Spleen (tissue), 11 donors: ENCODE results near the gene DTNA. TPM values are rescaled to one million over a fixed set of nuclear protein-coding genes. Genes with fewer than 3 reads are reported as not detected.

Experiments
- DNase-seq: peaks from one replicate; pipeline ENCODE4 v3.0.0-alpha.2; 2020
- H3K27ac ChIP-seq, 8 donors: fragments of 200-600 bp; sonication (generic) in 7 of 8; 1 replicate in 4 of 8; 2 replicates in 4 of 8; pipeline versions ENCODE4 v1.5.0 to v1.8.0; 2016 to 2021; ENCODE audit warnings: inconsistent platforms in 4 of 8, mild to moderate bottlenecking in 4 of 8, moderate library complexity in 1 of 8
- H3K27me3 ChIP-seq, 7 donors: fragments of 200-600 bp; sonication (generic) in 6 of 7; replicated peaks in 1 of 7; 1 replicate in 4 of 7; 2 replicates in 3 of 7; pipeline versions ENCODE4 v1.5.0 to v1.8.0; 2016 to 2021; ENCODE audit warnings: inconsistent platforms in 3 of 7, mild to moderate bottlenecking in 1 of 7
- H3K36me3 ChIP-seq, 6 donors: fragments of 200-600 bp; sonication (generic) in 5 of 6; 1 replicate in 4 of 6; 2 replicates in 2 of 6; pipeline versions ENCODE4 v1.5.0 to v1.8.0; 2016 to 2021; ENCODE audit warnings: inconsistent platforms in 2 of 6
- H3K4me1 ChIP-seq, 6 donors: fragments of 200-600 bp; sonication (generic) in 5 of 6; 1 replicate in 3 of 6; 2 replicates in 3 of 6; pipeline versions ENCODE4 v1.5.0 to v1.8.0; 2016 to 2021; ENCODE audit warnings: inconsistent platforms in 3 of 6
- H3K4me3 ChIP-seq, 8 donors: fragments of 200-600 bp; sonication (generic) in 7 of 8; 1 replicate in 4 of 8; 2 replicates in 4 of 8; pipeline versions ENCODE4 v1.5.0 to v1.8.0; 2016 to 2021; ENCODE audit warnings: inconsistent platforms in 4 of 8, mild to moderate bottlenecking in 4 of 8, moderate library complexity in 2 of 8
- H3K9me3 ChIP-seq, 8 donors: fragments of 200-600 bp; sonication (generic) in 7 of 8; 1 replicate in 4 of 8; 2 replicates in 4 of 8; pipeline versions ENCODE4 v1.5.0 to v1.8.0; 2016 to 2021; ENCODE audit warnings: inconsistent platforms in 4 of 8
- POLR2A ChIP-seq, 3 donors: fragments of 450-650 bp; IDR thresholded peaks; one replicate each; pipeline ENCODE4 v1.5.1; 2017; ENCODE audit warnings: antibody characterized with exemption in 3 of 3, mild to moderate bottlenecking in 1 of 3
- POLR2AphosphoS5 ChIP-seq, 3 donors: sonication (generic); formaldehyde crosslinking; IDR thresholded peaks; one replicate each; pipeline ENCODE4 v1.5.1; 2017; ENCODE audit warnings: antibody characterized with exemption in 3 of 3
- WGBS, 5 donors: extraction: QIAGEN DNeasy Blood & Tissue Kit in 3 of 5; methylation state at CpG; one replicate each; pipeline versions ENCODE4 v1.1.5 to v1.1.7; 2013 to 2018; 5-methylcytosine and 5-hydroxymethylcytosine counted together
- intact Hi-C: fragments of 100-400 bp; cut with DNase I; formaldehyde crosslinking; loops from one replicate; pipeline ENCODE4 v1.15.0; 2023; ENCODE audit warnings: low total_unique reads
- polyA plus RNA-seq, 3 donors: library from polyadenylated mRNA; stranded (reverse); fragments of 200-250 nt; gene quantifications; one replicate each; pipeline ENCODE4 v1.2.1, GENCODE V29; 2013
- total RNA-seq, 7 donors: library from RNA; depleted of rRNA in 3 of 7; stranded (reverse); fragments of >200 nt in 3 of 7; fragmentation: NEBNext Ultra II Directional in 4 of 7; extraction: Animal tissue kit (Norgen Biotek cat#: 25700) in 4 of 7; gene quantifications; one replicate each; pipeline versions ENCODE4 v1.1.0 to v1.2.1, GENCODE V29; 2016 to 2021
- TF ChIP-seq, protein P1 (sequence below), 11 experiments: fragments of 200-600 bp in 7 of 11; fragments of 450-650 bp in 4 of 11; sonication (generic) in 4 of 11; IDR thresholded peaks in 8 of 11; conservative IDR thresholded peaks in 3 of 11; 1 replicate in 7 of 11; 2 replicates in 4 of 11; pipeline versions ENCODE4 v1.4.0 to v1.8.0; 2016 to 2021; ENCODE audit warnings: antibody characterized with exemption in 11 of 11, inconsistent platforms in 4 of 11, mild to moderate bottlenecking in 1 of 11
- donor health status: healthy with polysubstance abuse.
- donor health status: DM: no; HTN: no; CAD: no; lungs with moderate emphysema.
- donor health status: DM: no; HTN: no; CAD: no.
- donor health status: Bipolar disorder and iron deficiency.
- donor health status: healthy.
- donor health status: DM: no; HTN: no; CAD: no.
- donor health status: DM: yes; HTN: yes; CAD: no.

DTNA gene
- total and polyA plus RNA-seq, 10 donors = 3.0 to 29.2 (median 14.2) TPM

DNA sequence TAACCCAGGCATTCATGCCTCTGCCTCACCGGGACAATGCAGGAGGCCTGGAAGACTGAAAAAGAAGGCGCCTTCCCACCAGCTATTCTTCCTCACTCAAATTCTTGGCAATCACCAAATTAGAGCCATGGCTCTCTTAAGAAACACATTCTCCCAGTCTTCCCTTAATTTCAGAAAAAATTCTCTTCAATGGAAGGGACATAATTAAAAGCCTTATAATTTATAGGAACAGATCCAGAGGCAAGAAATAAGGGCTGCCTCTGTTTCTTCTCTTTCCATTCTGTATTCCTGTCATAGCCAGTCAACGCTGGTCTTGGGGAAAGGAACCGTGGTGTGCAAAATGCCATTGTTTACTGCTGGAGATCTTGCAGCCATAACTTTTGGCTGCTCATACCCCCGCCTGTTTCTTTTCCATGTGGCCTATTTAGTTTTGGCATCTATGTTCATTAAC is 32.8 kb downstream of the DTNA start:
- TF ChIP-seq, protein P1, sequence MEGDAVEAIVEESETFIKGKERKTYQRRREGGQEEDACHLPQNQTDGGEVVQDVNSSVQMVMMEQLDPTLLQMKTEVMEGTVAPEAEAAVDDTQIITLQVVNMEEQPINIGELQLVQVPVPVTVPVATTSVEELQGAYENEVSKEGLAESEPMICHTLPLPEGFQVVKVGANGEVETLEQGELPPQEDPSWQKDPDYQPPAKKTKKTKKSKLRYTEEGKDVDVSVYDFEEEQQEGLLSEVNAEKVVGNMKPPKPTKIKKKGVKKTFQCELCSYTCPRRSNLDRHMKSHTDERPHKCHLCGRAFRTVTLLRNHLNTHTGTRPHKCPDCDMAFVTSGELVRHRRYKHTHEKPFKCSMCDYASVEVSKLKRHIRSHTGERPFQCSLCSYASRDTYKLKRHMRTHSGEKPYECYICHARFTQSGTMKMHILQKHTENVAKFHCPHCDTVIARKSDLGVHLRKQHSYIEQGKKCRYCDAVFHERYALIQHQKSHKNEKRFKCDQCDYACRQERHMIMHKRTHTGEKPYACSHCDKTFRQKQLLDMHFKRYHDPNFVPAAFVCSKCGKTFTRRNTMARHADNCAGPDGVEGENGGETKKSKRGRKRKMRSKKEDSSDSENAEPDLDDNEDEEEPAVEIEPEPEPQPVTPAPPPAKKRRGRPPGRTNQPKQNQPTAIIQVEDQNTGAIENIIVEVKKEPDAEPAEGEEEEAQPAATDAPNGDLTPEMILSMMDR (IDR thresholded peaks at IDR 0.05 in 8 of 11, conservative IDR thresholded peaks at IDR 0.05 in 3 of 11) = no peak
- TF ChIP-seq POLR2AphosphoS5 (IDR thresholded peaks at IDR 0.05) (no peak), POLR2A (IDR thresholded peaks at IDR 0.05) (no peak)
- no peak for DNase-seq
- 88 to 94% (median 89%) methylated on average over 5 of the region's 5 CpGs for WGBS, 5 donors
- Histone ChIP-seq H3K4me1 (no peaks in the 10 kb centered on the region), H3K36me3 (no peaks in the 10 kb centered on the region), H3K27me3 (peaks cover 0 to 8% (median 0%) of the 10 kb centered on the region in 7 donors), H3K27ac (no peak overlapping the region), H3K9me3 (no peaks in the 10 kb centered on the region), H3K4me3 (no peak overlapping the region)
- intact Hi-C loops = no loop called here

GRCh38 chr18:34744569-34744968 is 34.5 kb downstream of the DTNA start:
- Histone ChIP-seq H3K27ac (no peak overlapping the region), H3K36me3 (no peaks in the 10 kb centered on the region), H3K4me1 (no peaks in the 10 kb centered on the region), H3K9me3 (no peaks in the 10 kb centered on the region), H3K4me3 (no peak overlapping the region), H3K27me3 (peaks cover 0 to 8% (median 0%) of the 10 kb centered on the region in 7 donors)
- TF ChIP-seq, protein P1 (IDR thresholded peaks at IDR 0.05 in 8 of 11, conservative IDR thresholded peaks at IDR 0.05 in 3 of 11) = no peak
- TF ChIP-seq POLR2A (IDR thresholded peaks at IDR 0.05) (no peak), POLR2AphosphoS5 (IDR thresholded peaks at IDR 0.05) (no peak)
- 88 to 93% (median 89%) methylated on average over 4 of the region's 4 CpGs for WGBS, 5 donors
- intact Hi-C loops = no loop called here
- DNase-seq = no peak

- Histone ChIP-seq H3K36me3 (no peaks in the 10 kb centered on the region), H3K27me3 (peaks cover 0 to 4% (median 0%) of the 10 kb centered on the region in 7 donors), H3K9me3 (no peaks in the 10 kb centered on the region), H3K4me1 (no peaks in the 10 kb centered on the region), H3K27ac (no peak overlapping the region), H3K4me3 (no peak overlapping the region)
- 45 to 73% (median 52%) methylated on average over 1 of the region's 1 CpG for WGBS, 5 donors
- intact Hi-C loops = no loop called here
- TF ChIP-seq POLR2AphosphoS5 (IDR thresholded peaks at IDR 0.05) (no peak), POLR2A (IDR thresholded peaks at IDR 0.05) (no peak)
- TF ChIP-seq, protein P1 (IDR thresholded peaks at IDR 0.05 in 8 of 11, conservative IDR thresholded peaks at IDR 0.05 in 3 of 11) = no peak
- DNase-seq = no peak
Measured at GRCh38 chr18:34746614-34747013, 36.5 kb downstream of the DTNA start.

DNA sequence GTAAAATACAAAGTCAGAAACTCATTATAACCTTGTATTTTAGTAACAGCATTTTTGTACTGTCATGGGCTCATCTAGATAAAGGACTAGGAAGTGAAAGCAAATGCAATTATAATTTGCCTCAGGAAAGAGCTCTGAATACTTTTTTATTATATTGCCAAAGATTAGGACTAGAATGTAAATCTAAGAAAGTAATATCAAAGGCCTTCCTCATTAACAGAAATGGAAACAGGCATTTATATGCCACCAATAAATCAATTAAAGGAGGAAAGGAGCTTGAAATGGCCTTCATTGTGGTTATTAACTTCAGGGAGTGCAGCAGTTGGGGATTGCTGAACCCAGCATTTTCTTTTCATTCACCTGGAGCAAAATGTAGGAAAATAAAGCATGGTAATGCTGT is 39.6 kb downstream of the DTNA start:
- H3K4me3 ChIP-seq = no peak overlapping the region
- DNase-seq = no peak
- H3K27me3 ChIP-seq = no peaks in the 10 kb centered on the region
- no peaks in the 10 kb centered on the region for H3K9me3 ChIP-seq
- TF ChIP-seq, protein P1 (IDR thresholded peaks at IDR 0.05 in 8 of 11, conservative IDR thresholded peaks at IDR 0.05 in 3 of 11) = no peak
- TF ChIP-seq POLR2A (IDR thresholded peaks at IDR 0.05) (no peak), POLR2AphosphoS5 (IDR thresholded peaks at IDR 0.05) (no peak)
- no peak overlapping the region for H3K27ac ChIP-seq
- no peaks in the 10 kb centered on the region for H3K4me1 ChIP-seq
- H3K36me3 ChIP-seq = no peaks in the 10 kb centered on the region
- intact Hi-C loops = no loop called here
